ENCODE measurements around the gene TTF1.

DNA sequence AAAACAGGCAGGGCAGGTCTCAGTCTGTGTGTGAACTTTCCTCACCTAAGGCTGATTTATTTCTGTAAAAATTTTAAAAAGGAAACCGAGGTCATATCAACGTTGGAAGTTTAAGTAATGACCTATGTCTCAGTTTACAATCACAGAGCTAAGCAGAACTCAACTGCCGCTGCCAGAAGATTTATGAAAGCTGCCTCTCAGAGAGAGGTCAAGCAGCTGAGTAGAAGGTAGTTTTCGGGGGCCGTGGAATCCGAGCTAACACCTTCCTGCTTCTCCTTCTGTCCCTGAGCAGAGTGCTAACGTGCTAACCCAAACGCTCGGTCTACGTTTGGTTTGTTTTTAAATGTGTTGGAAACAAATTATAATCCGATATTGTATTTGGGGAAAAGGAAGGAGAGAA, 11.1 kb downstream of the TTF1 start:
- TF ChIP-seq, protein P1, sequence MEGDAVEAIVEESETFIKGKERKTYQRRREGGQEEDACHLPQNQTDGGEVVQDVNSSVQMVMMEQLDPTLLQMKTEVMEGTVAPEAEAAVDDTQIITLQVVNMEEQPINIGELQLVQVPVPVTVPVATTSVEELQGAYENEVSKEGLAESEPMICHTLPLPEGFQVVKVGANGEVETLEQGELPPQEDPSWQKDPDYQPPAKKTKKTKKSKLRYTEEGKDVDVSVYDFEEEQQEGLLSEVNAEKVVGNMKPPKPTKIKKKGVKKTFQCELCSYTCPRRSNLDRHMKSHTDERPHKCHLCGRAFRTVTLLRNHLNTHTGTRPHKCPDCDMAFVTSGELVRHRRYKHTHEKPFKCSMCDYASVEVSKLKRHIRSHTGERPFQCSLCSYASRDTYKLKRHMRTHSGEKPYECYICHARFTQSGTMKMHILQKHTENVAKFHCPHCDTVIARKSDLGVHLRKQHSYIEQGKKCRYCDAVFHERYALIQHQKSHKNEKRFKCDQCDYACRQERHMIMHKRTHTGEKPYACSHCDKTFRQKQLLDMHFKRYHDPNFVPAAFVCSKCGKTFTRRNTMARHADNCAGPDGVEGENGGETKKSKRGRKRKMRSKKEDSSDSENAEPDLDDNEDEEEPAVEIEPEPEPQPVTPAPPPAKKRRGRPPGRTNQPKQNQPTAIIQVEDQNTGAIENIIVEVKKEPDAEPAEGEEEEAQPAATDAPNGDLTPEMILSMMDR (IDR thresholded peaks at IDR 0.05) = no peak
- TF ChIP-seq IRF1 (CRISPR knock-in tag; IDR thresholded peaks at IDR 0.05) = no peak
- TF ChIP-seq, protein P2, sequence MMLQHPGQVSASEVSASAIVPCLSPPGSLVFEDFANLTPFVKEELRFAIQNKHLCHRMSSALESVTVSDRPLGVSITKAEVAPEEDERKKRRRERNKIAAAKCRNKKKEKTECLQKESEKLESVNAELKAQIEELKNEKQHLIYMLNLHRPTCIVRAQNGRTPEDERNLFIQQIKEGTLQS (CRISPR knock-in tag; conservative IDR thresholded peaks at IDR 0.05) = no peak
- no peak for TF ChIP-seq KAT7 (CRISPR knock-in tag; IDR thresholded peaks at IDR 0.05; ENCODE audit: borderline replicate concordance)
- TF ChIP-seq CREM (CRISPR knock-in tag; IDR thresholded peaks at IDR 0.05) = no peak
- TF ChIP-seq CREB1 (CRISPR knock-in tag; IDR thresholded peaks at IDR 0.05) = no peak
- TF ChIP-seq NFYB (CRISPR knock-in tag; conservative IDR thresholded peaks at IDR 0.05; ENCODE audit: low read depth) = no peak

Data from WTC11 (cell line).